Skin of body (tissue), 1 donor: ENCODE measurements around the gene MACC1. TPM values are rescaled to one million over a fixed set of nuclear protein-coding genes. Genes with fewer than 3 reads are reported as not detected.

Experiments
- total RNA-seq: library from RNA; depleted of rRNA; stranded (reverse); fragments of >200 nt; gene quantifications from one replicate; pipeline ENCODE4 v1.2.3, GENCODE V29; 2014

Gene MACC1
- total RNA-seq, 1 donor from 2014 or later: 7.1 TPM

Other genes with a start within 250 kb of the MACC1 start
- 27.1 TPM for gene ITGB8, start 113.5 kb upstream of the MACC1 start, total RNA-seq